Ascending aorta (tissue), 2 donors: ENCODE measurements around the gene KAZN. TPM values are rescaled to one million over a fixed set of nuclear protein-coding genes. Genes with fewer than 3 reads are reported as not detected.

Experiments
- DNase-seq, 2 donors: peaks; one replicate each; pipeline ENCODE4 v3.0.0-alpha.2; 2019; ENCODE audit warnings: low spot score in 2 of 2
- H3K27ac ChIP-seq, 2 donors: fragments of 200-600 bp; sonication (generic); one replicate each; pipeline ENCODE4 v1.5.1; 2016 to 2017; ENCODE audit warnings: mild to moderate bottlenecking in 1 of 2
- H3K27me3 ChIP-seq: fragments of 200-600 bp; sonication (generic); one replicate; pipeline ENCODE4 v1.5.1; 2017
- H3K36me3 ChIP-seq, 2 donors: fragments of 200-600 bp; sonication (generic); one replicate each; pipeline ENCODE4 v1.5.1; 2016
- H3K4me1 ChIP-seq, 2 donors: fragments of 200-600 bp; sonication (generic); one replicate each; pipeline ENCODE4 v1.5.1; 2016 to 2017; ENCODE audit warnings: mild to moderate bottlenecking in 1 of 2
- H3K4me3 ChIP-seq, 2 donors: fragments of 200-600 bp; sonication (generic); one replicate each; pipeline ENCODE4 v1.5.1; 2016 to 2017; ENCODE audit warnings: mild to moderate bottlenecking in 1 of 2
- H3K9me3 ChIP-seq, 2 donors: fragments of 200-600 bp; sonication (generic); one replicate each; pipeline ENCODE4 v1.5.1; 2016
- CTCF ChIP-seq, 3 experiments: fragments of 200-600 bp in 2 of 3; fragments of 450-650 bp in 1 of 3; sonication (generic) in 2 of 3; IDR thresholded peaks; one replicate each; pipeline ENCODE4 v1.5.1; 2016 to 2019; ENCODE audit warnings: antibody characterized with exemption in 3 of 3, mild to moderate bottlenecking in 1 of 3, moderate library complexity in 1 of 3
- intact Hi-C: fragments of 100-400 bp; cut with DNase I; formaldehyde crosslinking; loops from one replicate; pipeline ENCODE4 v1.15.1; 2023
- total RNA-seq: library from RNA; depleted of rRNA; stranded (reverse); fragments of >200 nt; gene quantifications from one replicate; pipeline ENCODE4 v1.1.0, GENCODE V29; 2016

KAZN gene
- total RNA-seq, 1 donor from 2014 or later, result 58.5 TPM

GRCh38 chr1:15083578-15083977 is 485.1 kb downstream of the KAZN start:
- TF ChIP-seq CTCF (IDR thresholded peaks at IDR 0.05), result no peak
- no peaks in the 10 kb centered on the region for H3K9me3 ChIP-seq
- intact Hi-C loops, result no loop called here

GRCh38 chr1:15088281-15088971 is 489.9 kb downstream of the KAZN start:
- Histone ChIP-seq H3K4me3 (no peak overlapping the region), H3K27me3 (no peaks in the 10 kb centered on the region), H3K36me3 (no peaks in the 10 kb centered on the region), H3K4me1 (no peaks in the 10 kb centered on the region), H3K9me3 (no peaks in the 10 kb centered on the region), H3K27ac (no peak overlapping the region)
- no peak for DNase-seq
- no peak for TF ChIP-seq CTCF (IDR thresholded peaks at IDR 0.05)
- intact Hi-C loops, result no loop called here

More at GRCh38 chr1:15083578-15083977, 485.1 kb downstream of the KAZN start:
- no peak overlapping the region for H3K27ac ChIP-seq
- H3K27me3 ChIP-seq, result no peaks in the 10 kb centered on the region
- no peak for DNase-seq
- H3K36me3 ChIP-seq, result no peaks in the 10 kb centered on the region
- H3K4me1 ChIP-seq, result no peaks in the 10 kb centered on the region
- no peak overlapping the region for H3K4me3 ChIP-seq

- no peak for DNase-seq
- no peaks in the 10 kb centered on the region for H3K9me3 ChIP-seq
- H3K27me3 ChIP-seq, result no peaks in the 10 kb centered on the region
- no peak overlapping the region for H3K27ac ChIP-seq
- H3K4me1 ChIP-seq, result no peaks in the 10 kb centered on the region
- TF ChIP-seq CTCF (IDR thresholded peaks at IDR 0.05), result no peak
- no peaks in the 10 kb centered on the region for H3K36me3 ChIP-seq
- intact Hi-C loops, result no loop called here
- no peak overlapping the region for H3K4me3 ChIP-seq
These were observed 490.9 kb downstream of the KAZN start for GRCh38 chr1:15089258-15089992.

GRCh38 chr1:15090373-15090772 is 491.9 kb downstream of the KAZN start:
- Histone ChIP-seq H3K27ac (no peak overlapping the region), H3K4me3 (no peak overlapping the region), H3K4me1 (no peaks in the 10 kb centered on the region), H3K36me3 (no peaks in the 10 kb centered on the region), H3K27me3 (no peaks in the 10 kb centered on the region), H3K9me3 (no peaks in the 10 kb centered on the region)
- no peak for DNase-seq
- intact Hi-C loops, result no loop called here
- TF ChIP-seq CTCF (IDR thresholded peaks at IDR 0.05), result no peak

GRCh38 chr1:15094056-15094455 is 495.6 kb downstream of the KAZN start:
- intact Hi-C loops, result no loop called here
- Histone ChIP-seq H3K9me3 (no peaks in the 10 kb centered on the region), H3K27me3 (no peaks in the 10 kb centered on the region), H3K27ac (no peak overlapping the region), H3K4me3 (no peak overlapping the region), H3K36me3 (no peaks in the 10 kb centered on the region), H3K4me1 (no peaks in the 10 kb centered on the region)
- DNase-seq, result no peak
- no peak for TF ChIP-seq CTCF (IDR thresholded peaks at IDR 0.05)
